ENCODE data around the gene COL5A1.
"Not testable (repeated sequence)": the region's sequence is repeated elsewhere in the genome, so short reads cannot be mapped to it uniquely, and the experiment has no call there.

Gene COL5A1

GRCh38 chr9:134701581-134702259, 60.1 kb downstream of the COL5A1 start:
- intact Hi-C loops (cut with DNase I; ENCODE audit: low total_unique reads), result no loop called here
- no peaks in the 10 kb centered on the region for H3K27me3 ChIP-seq
- no peak for DNase-seq
- H3K9me3 ChIP-seq, result no peaks in the 10 kb centered on the region
- peaks cover 3 to 38% (median 18%) of the 10 kb centered on the region in 4 donors for H3K4me1 ChIP-seq
- H3K27ac ChIP-seq, result no peak overlapping the region
- TF ChIP-seq CTCF (IDR thresholded peaks at IDR 0.05), result no peak
- peaks cover 14 to 33% (median 24%) of the 10 kb centered on the region in 3 donors for H3K36me3 ChIP-seq
- H3K4me3 ChIP-seq, result no peak overlapping the region

- intact Hi-C loops (cut with DNase I; ENCODE audit: low total_unique reads), result no loop called here
- peaks cover 3 to 43% (median 22%) of the 10 kb centered on the region in 4 donors for H3K4me1 ChIP-seq
- no peak for DNase-seq
These were observed 60.7 kb downstream of the COL5A1 start for GRCh38 chr9:134702291-134702690.

GRCh38 chr9:134703730-134704114, 62.1 kb downstream of the COL5A1 start:
- Histone ChIP-seq H3K27ac (peak overlapping the region in 1 of 2 donors; percentile 80), H3K4me1 (peaks cover 3 to 50% (median 34%) of the 10 kb centered on the region in 4 donors)
- intact Hi-C loops (cut with DNase I; ENCODE audit: low total_unique reads), result not testable (repeated sequence)

More at GRCh38 chr9:134702291-134702690, 60.7 kb downstream of the COL5A1 start:
- Histone ChIP-seq H3K36me3 (peaks cover 14 to 33% (median 24%) of the 10 kb centered on the region in 3 donors), H3K9me3 (no peaks in the 10 kb centered on the region), H3K27me3 (no peaks in the 10 kb centered on the region), H3K4me3 (no peak overlapping the region), H3K27ac (no peak overlapping the region)
- no peak for TF ChIP-seq CTCF (IDR thresholded peaks at IDR 0.05)

GRCh38 chr9:134704498-134704897, 62.9 kb downstream of the COL5A1 start:
- intact Hi-C loops (cut with DNase I; ENCODE audit: low total_unique reads), result no loop called here
- Histone ChIP-seq H3K9me3 (no peaks in the 10 kb centered on the region), H3K27me3 (no peaks in the 10 kb centered on the region), H3K4me3 (no peak overlapping the region), H3K4me1 (peaks cover 7 to 53% (median 41%) of the 10 kb centered on the region in 4 donors), H3K27ac (peak overlapping the region in 1 of 2 donors; percentile 80), H3K36me3 (peaks cover 14 to 33% (median 24%) of the 10 kb centered on the region in 3 donors)
- DNase-seq, result no peak
- TF ChIP-seq CTCF (IDR thresholded peaks at IDR 0.05), result no peak

More at GRCh38 chr9:134703730-134704114, 62.1 kb downstream of the COL5A1 start:
- peaks cover 14 to 33% (median 24%) of the 10 kb centered on the region in 3 donors for H3K36me3 ChIP-seq
- not testable (repeated sequence) for H3K27me3 ChIP-seq, H3K9me3 ChIP-seq, DNase-seq, H3K4me3 ChIP-seq

- Histone ChIP-seq H3K4me3 (no peak overlapping the region), H3K9me3 (no peaks in the 10 kb centered on the region), H3K4me1 (peaks cover 7 to 62% (median 48%) of the 10 kb centered on the region in 4 donors), H3K27ac (peak overlapping the region; percentile 75 to 80), H3K27me3 (no peaks in the 10 kb centered on the region), H3K36me3 (peaks cover 14 to 24% (median 14%) of the 10 kb centered on the region in 3 donors)
- TF ChIP-seq CTCF (IDR thresholded peaks at IDR 0.05), result no peak
- intact Hi-C loops (cut with DNase I; ENCODE audit: low total_unique reads), result no loop called here
- DNase-seq, result no peak
These were observed 64.2 kb downstream of the COL5A1 start for GRCh38 chr9:134705786-134706185.

- H3K9me3 ChIP-seq, result no peaks in the 10 kb centered on the region
- TF ChIP-seq CTCF (IDR thresholded peaks at IDR 0.05), result no peak
- H3K4me1 ChIP-seq, result peaks cover 7 to 62% (median 48%) of the 10 kb centered on the region in 4 donors
- H3K4me3 ChIP-seq, result no peak overlapping the region
- H3K36me3 ChIP-seq, result peaks cover 7 to 22% (median 8%) of the 10 kb centered on the region in 3 donors
- H3K27ac ChIP-seq, result peak overlapping the region; percentile 75 to 80
- intact Hi-C loops (cut with DNase I; ENCODE audit: low total_unique reads), result no loop called here
- DNase-seq, result no peak
- no peaks in the 10 kb centered on the region for H3K27me3 ChIP-seq
These were observed 64.9 kb downstream of the COL5A1 start for GRCh38 chr9:134706522-134706921.

Data from tibial artery (tissue), 4 donors.